ENCODE results near the gene CHST12.

CHST12 gene

GRCh38 chr7:2480070-2480408, 76.6 kb downstream of the CHST12 start:
- Histone ChIP-seq H3K27me3 (ENCODE audit: insufficient read depth, poor library complexity, severe bottlenecking) (no peaks in the 10 kb centered on the region), H3K27ac (replicated peaks) (no peak overlapping the region), H3K4me3 (replicated peaks; ENCODE audit: insufficient read depth, low read length) (no peak overlapping the region)
- no peak for DNase-seq (ENCODE audit: low read depth in 1 of 2, low spot score in 1 of 2)
- TF ChIP-seq GABPA (IDR thresholded peaks at IDR 0.05; ENCODE audit: low read depth) = no peak
- no peak for TF ChIP-seq CTCF (IDR thresholded peaks at IDR 0.05; ENCODE audit: insufficient read depth, low read length)
- no peak for TF ChIP-seq SPI1 (IDR thresholded peaks at IDR 0.05; ENCODE audit: borderline replicate concordance, low read depth)
- TF ChIP-seq POLR2AphosphoS5 (IDR thresholded peaks at IDR 0.05; ENCODE audit: low read depth) = no peak
- TF ChIP-seq REST (IDR thresholded peaks at IDR 0.05; ENCODE audit: insufficient replicate concordance, low read depth) = no peak

- no peak for DNase-seq (ENCODE audit: low read depth in 1 of 2, low spot score in 1 of 2)
- TF ChIP-seq GABPA (IDR thresholded peaks at IDR 0.05; ENCODE audit: low read depth) (no peak), POLR2AphosphoS5 (IDR thresholded peaks at IDR 0.05; ENCODE audit: low read depth) (no peak)
- Histone ChIP-seq H3K27ac (replicated peaks) (no peak overlapping the region), H3K27me3 (ENCODE audit: insufficient read depth, poor library complexity, severe bottlenecking) (no peaks in the 10 kb centered on the region), H3K4me3 (replicated peaks; ENCODE audit: insufficient read depth, low read length) (no peak overlapping the region)
These were observed 77.8 kb downstream of the CHST12 start for GRCh38 chr7:2481195-2481594.

- no peak for DNase-seq (ENCODE audit: low read depth in 1 of 2, low spot score in 1 of 2)
- TF ChIP-seq SPI1 (IDR thresholded peaks at IDR 0.05; ENCODE audit: borderline replicate concordance, low read depth) = no peak
- no peak for TF ChIP-seq REST (IDR thresholded peaks at IDR 0.05; ENCODE audit: insufficient replicate concordance, low read depth)
- TF ChIP-seq GABPA (IDR thresholded peaks at IDR 0.05; ENCODE audit: low read depth) = no peak
- no peak for TF ChIP-seq POLR2AphosphoS5 (IDR thresholded peaks at IDR 0.05; ENCODE audit: low read depth)
- no peak for TF ChIP-seq CTCF (IDR thresholded peaks at IDR 0.05; ENCODE audit: insufficient read depth, low read length)
- Histone ChIP-seq H3K27ac (replicated peaks) (no peak overlapping the region), H3K4me3 (replicated peaks; ENCODE audit: insufficient read depth, low read length) (no peak overlapping the region), H3K27me3 (ENCODE audit: insufficient read depth, poor library complexity, severe bottlenecking) (no peaks in the 10 kb centered on the region)
These were observed 79.5 kb downstream of the CHST12 start for GRCh38 chr7:2482725-2483451.

- TF ChIP-seq POLR2AphosphoS5 (IDR thresholded peaks at IDR 0.05; ENCODE audit: low read depth) (no peak), CTCF (IDR thresholded peaks at IDR 0.05; ENCODE audit: insufficient read depth, low read length) (no peak), REST (IDR thresholded peaks at IDR 0.05; ENCODE audit: insufficient replicate concordance, low read depth) (no peak), SPI1 (IDR thresholded peaks at IDR 0.05; ENCODE audit: borderline replicate concordance, low read depth) (no peak), GABPA (IDR thresholded peaks at IDR 0.05; ENCODE audit: low read depth) (no peak)
- no peak for DNase-seq (ENCODE audit: low read depth in 1 of 2, low spot score in 1 of 2)
- Histone ChIP-seq H3K4me3 (replicated peaks; ENCODE audit: insufficient read depth, low read length) (no peak overlapping the region), H3K27me3 (ENCODE audit: insufficient read depth, poor library complexity, severe bottlenecking) (no peaks in the 10 kb centered on the region), H3K27ac (replicated peaks) (no peak overlapping the region)
These were observed 80.1 kb downstream of the CHST12 start for GRCh38 chr7:2483494-2483893.
